Measurements from ENCODE around the gene PKD1L1. TPM values are rescaled to one million over a fixed set of nuclear protein-coding genes. Genes with fewer than 3 reads are reported as not detected.

Gene PKD1L1
- total RNA-seq, 4 donors from 2014 or later: 0.41 to 37.4 (median 17.5) TPM

- in situ Hi-C loops (cut with MboI; ENCODE audit: low pct_ligation_motif_present in 1 of 4, low pct_unique_long_range_greater_than_20kb in 1 of 4, low sequenced_read_pairs in 3 of 4) (no loop called here), intact Hi-C loops (cut with DNase I; ENCODE audit: low total_unique reads) (no loop called here)
- 73 to 80% methylated on average over 8 of the region's 8 CpGs for WGBS, 2 donors (ENCODE audit: low coverage in 1 of 2)
- DNase-seq: no peak
- Histone ChIP-seq H3K27ac (no peak overlapping the region), H3K9me3 (no peaks in the 10 kb centered on the region), H3K36me3 (no peaks in the 10 kb centered on the region), H3K4me1 (no peaks in the 10 kb centered on the region), H3K27me3 (no peaks in the 10 kb centered on the region), H3K4me3 (no peak overlapping the region)
- TF ChIP-seq EP300 (IDR thresholded peaks at IDR 0.05; ENCODE audit: low read depth) (no peak), POLR2A (IDR thresholded peaks at IDR 0.05) (no peak), CTCF (IDR thresholded peaks at IDR 0.05) (no peak), POLR2AphosphoS5 (IDR thresholded peaks at IDR 0.05) (no peak)
Observed at GRCh38 chr7:47837826-47838225, 110.4 kb downstream of the PKD1L1 start.

GRCh38 chr7:47836503-47837202, 111.6 kb downstream of the PKD1L1 start:
- no peaks in the 10 kb centered on the region for H3K36me3 ChIP-seq
- no peak for TF ChIP-seq EP300 (IDR thresholded peaks at IDR 0.05; ENCODE audit: low read depth)
- no peak for TF ChIP-seq POLR2A (IDR thresholded peaks at IDR 0.05)
- no peak for TF ChIP-seq POLR2AphosphoS5 (IDR thresholded peaks at IDR 0.05)
- TF ChIP-seq CTCF (IDR thresholded peaks at IDR 0.05): no peak
- WGBS, 2 donors (ENCODE audit: low coverage in 1 of 2): 81 to 85% methylated on average over 5 to 19 of the region's 19 CpGs
- H3K4me1 ChIP-seq: no peaks in the 10 kb centered on the region
- no peak overlapping the region for H3K27ac ChIP-seq
- H3K9me3 ChIP-seq: no peaks in the 10 kb centered on the region
- no peaks in the 10 kb centered on the region for H3K27me3 ChIP-seq
- in situ Hi-C loops (cut with MboI; ENCODE audit: low pct_ligation_motif_present in 1 of 4, low pct_unique_long_range_greater_than_20kb in 1 of 4, low sequenced_read_pairs in 3 of 4) (no loop called here), intact Hi-C loops (cut with DNase I; ENCODE audit: low total_unique reads) (no loop called here)
- no peak overlapping the region for H3K4me3 ChIP-seq
- no peak for DNase-seq

- intact Hi-C loops (cut with DNase I; ENCODE audit: low total_unique reads): no loop called here
- Histone ChIP-seq H3K4me3 (no peak overlapping the region), H3K4me1 (no peaks in the 10 kb centered on the region), H3K27ac (no peak overlapping the region), H3K9me3 (no peaks in the 10 kb centered on the region), H3K36me3 (no peaks in the 10 kb centered on the region), H3K27me3 (no peaks in the 10 kb centered on the region)
- in situ Hi-C loops (cut with MboI; ENCODE audit: low pct_ligation_motif_present in 1 of 4, low pct_unique_long_range_greater_than_20kb in 1 of 4, low sequenced_read_pairs in 3 of 4): no loop called here
- TF ChIP-seq EP300 (IDR thresholded peaks at IDR 0.05; ENCODE audit: low read depth): no peak
- no peak for TF ChIP-seq POLR2AphosphoS5 (IDR thresholded peaks at IDR 0.05)
- TF ChIP-seq POLR2A (IDR thresholded peaks at IDR 0.05): no peak
- no peak for TF ChIP-seq CTCF (IDR thresholded peaks at IDR 0.05)
- 89% methylated on average over 5 to 11 of the region's 11 CpGs for WGBS, 2 donors (ENCODE audit: low coverage in 1 of 2)
- no peak for DNase-seq
Observed at GRCh38 chr7:47836080-47836479, 112.2 kb downstream of the PKD1L1 start.

GRCh38 chr7:47833211-47833610, 115.1 kb downstream of the PKD1L1 start:
- intact Hi-C loops (cut with DNase I; ENCODE audit: low total_unique reads): no loop called here
- Histone ChIP-seq H3K4me3 (no peak overlapping the region), H3K9me3 (no peaks in the 10 kb centered on the region), H3K4me1 (no peaks in the 10 kb centered on the region), H3K27me3 (no peaks in the 10 kb centered on the region), H3K27ac (no peak overlapping the region), H3K36me3 (no peaks in the 10 kb centered on the region)
- WGBS, 2 donors (ENCODE audit: low coverage in 1 of 2): 85% methylated on average over 8 of the region's 8 CpGs; no CpG with 5 or more reads in 1 of the 2 donors
- DNase-seq: no peak
- in situ Hi-C loops (cut with MboI; ENCODE audit: low pct_ligation_motif_present in 1 of 4, low pct_unique_long_range_greater_than_20kb in 1 of 4, low sequenced_read_pairs in 3 of 4): no loop called here
- no peak for TF ChIP-seq EP300 (IDR thresholded peaks at IDR 0.05; ENCODE audit: low read depth)
- no peak for TF ChIP-seq POLR2A (IDR thresholded peaks at IDR 0.05)
- no peak for TF ChIP-seq CTCF (IDR thresholded peaks at IDR 0.05)
- TF ChIP-seq POLR2AphosphoS5 (IDR thresholded peaks at IDR 0.05): no peak

Data from transverse colon (tissue), 4 donors.